IMR-90 (cell line): ENCODE measurements around the gene AAMDC. TPM values are rescaled to one million over a fixed set of nuclear protein-coding genes. Genes with fewer than 3 reads are reported as not detected.

Source experiments
- ATAC-seq: fragments of 200-7000 bp; cut with Tn5 transposase; 2 replicates; pipeline ENCODE4 v1.9.1; 2020; ENCODE audit warnings: low read depth, mild to moderate bottlenecking, moderate library complexity
- BruUV-seq: library from RNA; stranded (reverse); fragments of 400-500 nt; replicated peaks from 2 replicates; lab custom pipeline; 2021; lab: Mats Ljungman, UMichigan
- CTCF ChIA-PET: fragments of 300-600 bp; formaldehyde crosslinking; extraction: SDS; loops from one replicate; lab custom pipeline; 2021; ENCODE audit warnings: antibody characterized with exemption; lab: Yijun Ruan, JAX
- POLR2A ChIA-PET: fragments of 300-600 bp; sonication (Branson Sonifier 250); formaldehyde crosslinking; loops from one replicate; lab custom pipeline; 2022; ENCODE audit warnings: antibody characterized with exemption; ENCODE audit not compliant: unreplicated experiment; lab: Charles Lee
- DNase-seq: peaks from one replicate; pipeline ENCODE4 v3.0.0; 2013
- H2AFZ ChIP-seq: replicated peaks from 2 replicates; pipeline ENCODE3; 2013; ENCODE audit warnings: low read length, mild to moderate bottlenecking; ENCODE audit not compliant: poor library complexity
- H2AK5ac ChIP-seq: 2 replicates; pipeline ENCODE4 v1.6.1; 2013; ENCODE audit warnings: low read depth, low read length, inconsistent platforms
- H2AK9ac ChIP-seq: replicated peaks from 2 replicates; pipeline ENCODE3; 2013; ENCODE audit warnings: mild to moderate bottlenecking, low read depth, low read length, moderate library complexity; ENCODE audit not compliant: poor library complexity
- H2BK120ac ChIP-seq: 2 replicates; pipeline ENCODE4 v1.6.1; 2013; ENCODE audit warnings: low read depth, low read length, inconsistent platforms
- H2BK15ac ChIP-seq: 3 replicates; pipeline ENCODE4 v1.6.1; 2013; ENCODE audit warnings: low read depth, low read length, inconsistent platforms
- H2BK20ac ChIP-seq: 2 replicates; pipeline ENCODE4 v1.6.1; 2013; ENCODE audit warnings: low read depth, mild to moderate bottlenecking, inconsistent platforms, low read length, moderate library complexity
- H2BK5ac ChIP-seq: 2 replicates; pipeline ENCODE4 v1.6.1; 2013; ENCODE audit warnings: mild to moderate bottlenecking, low read depth, low read length, inconsistent platforms; ENCODE audit not compliant: poor library complexity, severe bottlenecking
- H3K14ac ChIP-seq: replicated peaks from 2 replicates; pipeline ENCODE4 v1.6.1; 2013; ENCODE audit warnings: low read depth, low read length, inconsistent platforms
- H3K18ac ChIP-seq: 2 replicates; pipeline ENCODE4 v1.6.1; 2013; ENCODE audit warnings: low read depth, low read length, control low read depth
- H3K23ac ChIP-seq: 2 replicates; pipeline ENCODE4 v1.6.1; 2013; ENCODE audit warnings: low read depth, low read length, inconsistent platforms
- H3K27ac ChIP-seq: 2 replicates; pipeline ENCODE4 v1.5.1; 2013; ENCODE audit warnings: mild to moderate bottlenecking, control low read depth, low read length; ENCODE audit not compliant: insufficient read depth
- H3K27me3 ChIP-seq: 2 replicates; pipeline ENCODE4 v1.6.1; 2013; ENCODE audit warnings: low read length; ENCODE audit not compliant: control insufficient read depth, insufficient read depth
- H3K36me3 ChIP-seq: 2 replicates; pipeline ENCODE4 v1.6.1; 2013; ENCODE audit warnings: low read length, mixed read lengths; ENCODE audit not compliant: control insufficient read depth, insufficient read depth
- H3K4ac ChIP-seq: 2 replicates; pipeline ENCODE4 v1.6.1; 2013; ENCODE audit warnings: low read depth, low read length, inconsistent platforms
- H3K4me1 ChIP-seq: 2 replicates; pipeline ENCODE4 v1.6.1; 2013; ENCODE audit warnings: low read length, mixed read lengths; ENCODE audit not compliant: control insufficient read depth, insufficient read depth
- H3K4me2 ChIP-seq: 2 replicates; pipeline ENCODE4 v1.6.1; 2013; ENCODE audit warnings: low read depth, mild to moderate bottlenecking, control low read depth, low read length, moderate library complexity
- H3K4me3 ChIP-seq: 2 replicates; pipeline ENCODE4 v1.5.1; 2013; ENCODE audit warnings: low read depth, mild to moderate bottlenecking, control low read depth, low read length, moderate library complexity; ENCODE audit not compliant: insufficient read depth
- H3K56ac ChIP-seq: 2 replicates; pipeline ENCODE4 v1.6.1; 2013; ENCODE audit warnings: low read length, inconsistent platforms; ENCODE audit not compliant: insufficient read depth; ENCODE audit errors: extremely low read depth
- H3K79me1 ChIP-seq, 2 experiments: 2 replicates each; pipeline ENCODE4 v1.6.1; 2013; ENCODE audit warnings: low read length in 2 of 2, inconsistent platforms in 1 of 2, low read depth in 1 of 2
- H3K9ac ChIP-seq: 2 replicates; pipeline ENCODE4 v1.6.1; 2013; ENCODE audit warnings: low read depth, low read length, control low read depth
- H3K9me1 ChIP-seq: 2 replicates; pipeline ENCODE4 v1.6.1; 2013; ENCODE audit warnings: low read length, inconsistent platforms; ENCODE audit not compliant: insufficient read depth
- H3K9me3 ChIP-seq: 2 replicates; pipeline ENCODE4 v1.6.1; 2013; ENCODE audit warnings: low read length; ENCODE audit not compliant: control insufficient read depth, insufficient read depth
- H4K20me1 ChIP-seq: 2 replicates; pipeline ENCODE4 v1.6.1; 2013; ENCODE audit warnings: low read length, inconsistent platforms; ENCODE audit not compliant: insufficient read depth
- H4K5ac ChIP-seq: 2 replicates; pipeline ENCODE4 v1.6.1; 2013; ENCODE audit warnings: mild to moderate bottlenecking, low read depth, low read length, control low read depth
- H4K8ac ChIP-seq, 2 experiments: 2 replicates each; pipeline ENCODE4 v1.6.1; 2013; ENCODE audit warnings: low read depth in 2 of 2, low read length in 2 of 2, control low read depth in 1 of 2, inconsistent platforms in 1 of 2
- H4K91ac ChIP-seq: 2 replicates; pipeline ENCODE4 v1.6.1; 2013; ENCODE audit warnings: low read depth, low read length, inconsistent platforms; ENCODE audit not compliant: insufficient read depth
- BHLHE40 ChIP-seq: fragments of 150-350 bp; IDR thresholded peaks from 2 replicates; pipeline ENCODE4 v1.6.1; 2016; ENCODE audit warnings: mild to moderate bottlenecking, low read depth, low read length
- CEBPB ChIP-seq: IDR thresholded peaks from 2 replicates; pipeline ENCODE4 v1.6.1; 2012; ENCODE audit warnings: low read depth, low read length, improper control_type of control experiment
- CHD1 ChIP-seq: IDR thresholded peaks from 2 replicates; pipeline ENCODE4 v1.6.1; 2012; ENCODE audit warnings: low read depth, low read length, improper control_type of control experiment
- CTCF ChIP-seq: conservative IDR thresholded peaks from 2 replicates; pipeline ENCODE4 v1.5.1; 2012; ENCODE audit warnings: mild to moderate bottlenecking, low read depth, low read length, improper control_type of control experiment
- ELK1 ChIP-seq: fragments of 150-350 bp; IDR thresholded peaks from 2 replicates; pipeline ENCODE4 v1.6.1; 2016; ENCODE audit warnings: low read depth, mild to moderate bottlenecking, low read length, moderate library complexity, borderline replicate concordance
- FOS ChIP-seq: fragments of 150-350 bp; IDR thresholded peaks from 2 replicates; pipeline ENCODE4 v1.6.1; 2016; ENCODE audit warnings: low read depth, low read length
- MAFK ChIP-seq: IDR thresholded peaks from 2 replicates; pipeline ENCODE4 v1.6.1; 2012; ENCODE audit warnings: low read depth, low read length, improper control_type of control experiment
- MAZ ChIP-seq: IDR thresholded peaks from 2 replicates; pipeline ENCODE4 v1.6.1; 2012; ENCODE audit warnings: low read depth, mild to moderate bottlenecking, low read length, improper control_type of control experiment, moderate library complexity, borderline replicate concordance
- MXI1 ChIP-seq: IDR thresholded peaks from 2 replicates; pipeline ENCODE4 v1.6.1; 2012; ENCODE audit warnings: low read depth, mild to moderate bottlenecking, low read length, moderate library complexity, borderline replicate concordance
- NFE2L2 ChIP-seq: fragments of 150-350 bp; IDR thresholded peaks from 2 replicates; pipeline ENCODE4 v1.6.1; 2016; ENCODE audit warnings: low read depth, mild to moderate bottlenecking, low read length
- POLR2A ChIP-seq: IDR thresholded peaks from 2 replicates; pipeline ENCODE4 v1.6.1; 2012; ENCODE audit warnings: mild to moderate bottlenecking, low read depth, low read length
- RAD21 ChIP-seq: IDR thresholded peaks from 2 replicates; pipeline ENCODE4 v1.6.1; 2012; ENCODE audit warnings: low read length, improper control_type of control experiment
- RCOR1 ChIP-seq: IDR thresholded peaks from 2 replicates; pipeline ENCODE4 v1.6.1; 2012; ENCODE audit warnings: mild to moderate bottlenecking, low read length, improper control_type of control experiment; ENCODE audit not compliant: insufficient replicate concordance
- RFX5 ChIP-seq: IDR thresholded peaks from 2 replicates; pipeline ENCODE4 v1.8.0; 2012; ENCODE audit warnings: low read depth, mild to moderate bottlenecking, low read length, moderate library complexity
- SMC3 ChIP-seq: fragments of 150-350 bp; IDR thresholded peaks from 2 replicates; pipeline ENCODE4 v1.6.1; 2016; ENCODE audit warnings: low read depth, mild to moderate bottlenecking, antibody characterized with exemption, low read length, moderate library complexity
- WGBS, 2 experiments: methylation state at CpG; one replicate each; pipeline versions ENCODE4 v1.1.5 to v1.1.7; 2013; ENCODE audit warnings: missing lambda C conversion rate in 2 of 2; ENCODE audit not compliant: insufficient read length in 1 of 2; ENCODE audit errors: extremely low coverage in 2 of 2; 5-methylcytosine and 5-hydroxymethylcytosine counted together
- dilution Hi-C: fragments of 300-500 bp; cut with HindIII; formaldehyde crosslinking; loops from one replicate; pipeline ENCODE4 v1.14.3; 2018; ENCODE audit warnings: low sequenced_read_pairs; ENCODE audit not compliant: unreplicated experiment
- in situ Hi-C: fragments of 300-500 bp; cut with MboI; formaldehyde crosslinking; loops from 3 replicates; pipeline ENCODE4 v1.14.3; 2019; ENCODE audit warnings: low sequenced_read_pairs, inconsistent platforms, mixed read lengths
- intact Hi-C: fragments of 100-400 bp; cut with micrococcal nuclease; formaldehyde crosslinking; loops from 2 replicates; pipeline ENCODE4 v1.10.0; 2022
- polyA plus RNA-seq, 3 experiments: library from polyadenylated mRNA; depleted of rRNA; stranded (reverse); fragments of >200 nt; gene quantifications; 2 replicates each; pipeline ENCODE4 v1.2.3, GENCODE V29; 2012; ENCODE audit warnings: low replicate concordance in 1 of 3
- total RNA-seq: library from RNA; depleted of rRNA; stranded (reverse); fragments of >200 nt; gene quantifications from 2 replicates; pipeline ENCODE4 v1.2.3, GENCODE V29; 2012
- TF ChIP-seq, protein P1 (sequence below): fragments of 150-350 bp; IDR thresholded peaks from 2 replicates; pipeline ENCODE4 v1.6.1; 2017; ENCODE audit warnings: mild to moderate bottlenecking, antibody characterized with exemption, low read length, low read depth

Gene AAMDC
- total and polyA plus RNA-seq, 2 of the 4 experiments (the other 2 are of a cell fraction), result 15.8 to 47.6 TPM

DNA sequence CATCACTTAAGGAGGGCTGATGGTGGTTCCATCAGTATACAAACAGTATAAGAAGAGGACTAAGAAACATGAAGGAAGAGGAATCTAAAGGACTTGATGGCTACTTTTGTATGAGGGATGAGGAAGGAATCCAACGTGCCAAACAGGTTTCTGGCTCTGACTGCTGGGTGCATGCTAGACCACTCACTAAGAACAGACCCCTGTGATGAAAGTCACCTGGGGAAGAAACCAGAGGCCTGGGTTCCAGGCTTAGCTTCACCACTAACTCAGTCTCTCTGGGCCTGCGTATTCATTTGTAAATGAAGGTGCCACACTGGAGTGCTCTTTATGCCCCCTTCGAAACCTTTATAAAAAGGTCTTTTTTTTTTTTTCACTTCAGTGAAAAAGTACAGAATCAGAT lies 55.1 kb downstream of the AAMDC start:
- intact Hi-C loops, result no loop called here
- Histone ChIP-seq H2AK9ac (no peak overlapping the region), H3K4ac (no peak overlapping the region), H3K27ac (no peak overlapping the region), H3K79me1 (peaks cover 0 to 7% of the 10 kb centered on the region in 2 experiments; a peak in 3 of 4 replicates), H3K23ac (no peak overlapping the region), H4K5ac (no peak overlapping the region), H3K4me2 (no peak overlapping the region), H3K36me3 (peaks cover 26% of the 10 kb centered on the region), H2BK20ac (no peak overlapping the region), H3K4me3 (no peak overlapping the region), H3K18ac (no peak overlapping the region), H2BK5ac (no peak overlapping the region), H2BK15ac (no peak overlapping the region), H3K56ac (no peak overlapping the region), H3K4me1 (peaks cover 9% of the 10 kb centered on the region), H3K9me3 (no peaks in the 10 kb centered on the region), H3K9ac (no peak overlapping the region), H2AK5ac (no peak overlapping the region), H4K20me1 (no peaks in the 10 kb centered on the region), H3K27me3 (no peaks in the 10 kb centered on the region), H3K9me1 (peaks cover 17% of the 10 kb centered on the region), H2AFZ (no peak overlapping the region), H3K14ac (no peak overlapping the region), H2BK120ac (no peak overlapping the region), H4K91ac (no peak overlapping the region), H4K8ac (no peak overlapping the region)
- no TSS peak for BruUV-seq
- TF ChIP-seq, protein P1, sequence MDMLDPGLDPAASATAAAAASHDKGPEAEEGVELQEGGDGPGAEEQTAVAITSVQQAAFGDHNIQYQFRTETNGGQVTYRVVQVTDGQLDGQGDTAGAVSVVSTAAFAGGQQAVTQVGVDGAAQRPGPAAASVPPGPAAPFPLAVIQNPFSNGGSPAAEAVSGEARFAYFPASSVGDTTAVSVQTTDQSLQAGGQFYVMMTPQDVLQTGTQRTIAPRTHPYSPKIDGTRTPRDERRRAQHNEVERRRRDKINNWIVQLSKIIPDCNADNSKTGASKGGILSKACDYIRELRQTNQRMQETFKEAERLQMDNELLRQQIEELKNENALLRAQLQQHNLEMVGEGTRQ, result no peak
- TF ChIP-seq MAZ (no peak), FOS (no peak), RCOR1 (no peak), RAD21 (no peak), MAFK (no peak), ELK1 (no peak), BHLHE40 (no peak), MXI1 (no peak), SMC3 (no peak), NFE2L2 (no peak), CHD1 (no peak), POLR2A (no peak), RFX5 (no peak), CEBPB (no peak), CTCF (no peak)
- dilution Hi-C loops, result no loop called here
- in situ Hi-C loops, result no loop called here
- WGBS, 2 experiments, result no CpG with 5 or more reads among the region's 3 CpGs
- ATAC-seq (no peak), DNase-seq (no peak)
- POLR2A ChIA-PET, result no interaction called here
- CTCF ChIA-PET, result no interaction called here
